WTC11 (cell line): ENCODE results near the gene LIF. TPM values are rescaled to one million over a fixed set of nuclear protein-coding genes. Genes with fewer than 3 reads are reported as not detected.

ENCODE experiments used
- ATAC-seq: fragments of 200-7000 bp; cut with Tn5 transposase; 2 replicates; pipeline ENCODE4 v1.10.0; 2021; ENCODE audit warnings: mild to moderate bottlenecking, moderate library complexity
- CTCF ChIA-PET: fragments of 300-600 bp; sonication (Branson Sonifier 250); formaldehyde crosslinking; loops from one replicate; lab custom pipeline; 2021; ENCODE audit warnings: antibody characterized with exemption; lab: Charles Lee
- POLR2A ChIA-PET: fragments of 350-600 bp; sonication (Branson Sonifier 250); formaldehyde crosslinking; loops from one replicate; lab custom pipeline; 2021; ENCODE audit warnings: antibody characterized with exemption; lab: Charles Lee
- DNase-seq: peaks from one replicate; pipeline ENCODE4 v3.0.0; 2021; ENCODE audit warnings: low spot score
- H3K27ac Mint-ChIP-seq: 2 replicates; pipeline ENCODE4 v1.8.0; 2021; ENCODE audit warnings: mixed read lengths
- H3K27me3 Mint-ChIP-seq: 2 replicates; pipeline ENCODE4 v1.8.0; 2021; ENCODE audit warnings: low read depth, mild to moderate bottlenecking, moderate library complexity, mixed read lengths
- H3K36me3 Mint-ChIP-seq: 2 replicates; pipeline ENCODE4 v1.8.0; 2021; ENCODE audit warnings: mixed read lengths
- H3K4me1 Mint-ChIP-seq: 2 replicates; pipeline ENCODE4 v1.8.0; 2022; ENCODE audit warnings: mixed read lengths
- H3K4me3 Mint-ChIP-seq: 2 replicates; pipeline ENCODE4 v1.8.0; 2021; ENCODE audit warnings: mild to moderate bottlenecking, moderate library complexity, mixed read lengths
- H3K9me3 Mint-ChIP-seq: 2 replicates; pipeline ENCODE4 v1.8.0; 2021; ENCODE audit warnings: mixed read lengths
- CREM ChIP-seq: sonication (generic); formaldehyde crosslinking; IDR thresholded peaks from 2 replicates; pipeline ENCODE4 v1.8.1; 2022; ENCODE audit warnings: mild to moderate bottlenecking, missing genetic modification reagents, moderate library complexity
- ETV6 ChIP-seq: sonication (generic); formaldehyde crosslinking; IDR thresholded peaks from 2 replicates; pipeline ENCODE4 v1.8.1; 2022; ENCODE audit warnings: mild to moderate bottlenecking, missing genetic modification reagents
- FOXJ3 ChIP-seq: sonication (generic); formaldehyde crosslinking; IDR thresholded peaks from 2 replicates; pipeline ENCODE4 v1.9.0; 2021; ENCODE audit warnings: missing genetic modification reagents, mild to moderate bottlenecking, borderline replicate concordance
- FOXK1 ChIP-seq: sonication (generic); formaldehyde crosslinking; IDR thresholded peaks from 2 replicates; pipeline ENCODE4 v1.8.0; 2022; ENCODE audit warnings: mild to moderate bottlenecking, moderate library complexity, missing genetic modification reagents
- FOXP1 ChIP-seq: sonication (generic); formaldehyde crosslinking; IDR thresholded peaks from 2 replicates; pipeline ENCODE4 v1.8.0; 2022; ENCODE audit warnings: missing genetic modification reagents, mild to moderate bottlenecking, moderate library complexity, borderline replicate concordance
- JAZF1 ChIP-seq: fragments of 250-450 bp; sonication (Bioruptor Pico); IDR thresholded peaks from 2 replicates; pipeline ENCODE4 v1.9.0; 2021; ENCODE audit warnings: moderate library complexity, mild to moderate bottlenecking, inconsistent platforms
- MLX ChIP-seq: sonication (generic); formaldehyde crosslinking; IDR thresholded peaks from 2 replicates; pipeline ENCODE4 v1.8.1; 2023; ENCODE audit warnings: mild to moderate bottlenecking, missing genetic modification reagents, moderate library complexity
- NFYB ChIP-seq: sonication (generic); formaldehyde crosslinking; conservative IDR thresholded peaks from 2 replicates; pipeline ENCODE4 v1.8.0; 2022; ENCODE audit warnings: low read depth, missing genetic modification reagents
- PREB ChIP-seq: sonication (generic); formaldehyde crosslinking; IDR thresholded peaks from 2 replicates; pipeline ENCODE4 v1.8.1; 2022; ENCODE audit warnings: mild to moderate bottlenecking, missing genetic modification reagents, moderate library complexity, borderline replicate concordance
- PRRX2 ChIP-seq: fragments of 250-450 bp; sonication (Bioruptor Pico); IDR thresholded peaks from 2 replicates; pipeline ENCODE4 v1.8.0; 2021; ENCODE audit warnings: mild to moderate bottlenecking
- SMAD3 ChIP-seq: sonication (generic); formaldehyde crosslinking; IDR thresholded peaks from 2 replicates; pipeline ENCODE4 v1.8.0; 2022; ENCODE audit warnings: missing genetic modification reagents, mild to moderate bottlenecking, borderline replicate concordance
- SMAD4 ChIP-seq: sonication (generic); formaldehyde crosslinking; IDR thresholded peaks from 2 replicates; pipeline ENCODE4 v1.8.0; 2022; ENCODE audit warnings: mild to moderate bottlenecking, missing genetic modification reagents
- TP53 ChIP-seq: sonication (generic); formaldehyde crosslinking; IDR thresholded peaks from 2 replicates; pipeline ENCODE4 v1.8.1; 2023; ENCODE audit warnings: mild to moderate bottlenecking, missing genetic modification reagents
- ZBTB43 ChIP-seq: sonication (generic); formaldehyde crosslinking; IDR thresholded peaks from 2 replicates; pipeline ENCODE4 v1.8.1; 2023; ENCODE audit warnings: mild to moderate bottlenecking, missing genetic modification reagents
- ZMAT4 ChIP-seq: fragments of 250-450 bp; sonication (Bioruptor Pico); IDR thresholded peaks from 2 replicates; pipeline ENCODE4 v1.9.0; 2021; ENCODE audit warnings: mild to moderate bottlenecking
- ZNF121 ChIP-seq: sonication (generic); formaldehyde crosslinking; IDR thresholded peaks from 2 replicates; pipeline ENCODE4 v1.8.0; 2023; ENCODE audit warnings: missing genetic modification reagents
- ZNF219 ChIP-seq: sonication (generic); formaldehyde crosslinking; IDR thresholded peaks from 2 replicates; pipeline ENCODE4 v1.8.0; 2023; ENCODE audit warnings: missing genetic modification reagents, mild to moderate bottlenecking, borderline replicate concordance
- ZNF423 ChIP-seq: fragments of 250-450 bp; sonication (Bioruptor Pico); IDR thresholded peaks from 2 replicates; pipeline ENCODE4 v2.1.2; 2022; ENCODE audit warnings: mild to moderate bottlenecking, moderate library complexity
- total RNA-seq: library from RNA; stranded (reverse); gene quantifications from 3 replicates; pipeline ENCODE4 v1.2.3, GENCODE V29; 2021
- TF ChIP-seq, protein P1 (sequence below): sonication (generic); formaldehyde crosslinking; IDR thresholded peaks from 2 replicates; pipeline ENCODE4 v1.8.0; 2022; ENCODE audit warnings: mild to moderate bottlenecking, missing genetic modification reagents
- TF ChIP-seq, protein P2 (sequence below): sonication (generic); formaldehyde crosslinking; IDR thresholded peaks from 2 replicates; pipeline ENCODE4 v1.8.1; 2023; ENCODE audit warnings: mild to moderate bottlenecking, missing genetic modification reagents

The LIF gene
- total RNA-seq, 1 experiment from 2014 or later: 7.2 TPM

GRCh38 chr22:30279932-30280331 is 33.4 kb upstream of the LIF start:
- H3K27ac Mint-ChIP-seq: no peak overlapping the region
- TF ChIP-seq SMAD3 (no peak), SMAD4 (no peak), ZNF423 (no peak), ZNF121 (peak; percentile 42; the same call in 1 of the 2 replicates), TP53 (CRISPR knock-in tag) (no peak), MLX (no peak), NFYB (CRISPR knock-in tag) (no peak), PRRX2 (no peak)
- TF ChIP-seq, protein P1, sequence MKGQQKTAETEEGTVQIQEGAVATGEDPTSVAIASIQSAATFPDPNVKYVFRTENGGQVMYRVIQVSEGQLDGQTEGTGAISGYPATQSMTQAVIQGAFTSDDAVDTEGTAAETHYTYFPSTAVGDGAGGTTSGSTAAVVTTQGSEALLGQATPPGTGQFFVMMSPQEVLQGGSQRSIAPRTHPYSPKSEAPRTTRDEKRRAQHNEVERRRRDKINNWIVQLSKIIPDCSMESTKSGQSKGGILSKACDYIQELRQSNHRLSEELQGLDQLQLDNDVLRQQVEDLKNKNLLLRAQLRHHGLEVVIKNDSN (CRISPR knock-in tag): no peak
- TF ChIP-seq, all 79 proteins: peak for 1
- ChIA-PET POLR2A (interaction anchor here (0.5 kb wide), 1 partner anchor 212 kb away, joined by 7 read pairs; no protein-coding TSS in a partner anchor), CTCF (interaction anchor here (1.6 to 3.4 kb wide), 3 partner anchors 8 to 47 kb away, joined by 6 to 29 read pairs (median 9); partner anchors contain the start of gene TBC1D10A)
- ATAC-seq: no peak
- H3K36me3 Mint-ChIP-seq: no peaks in the 10 kb centered on the region
- no peaks in the 10 kb centered on the region for H3K9me3 Mint-ChIP-seq
- no peak overlapping the region for H3K4me3 Mint-ChIP-seq
- H3K4me1 Mint-ChIP-seq: peaks cover 8% of the 10 kb centered on the region
- no peak for DNase-seq
- no peaks in the 10 kb centered on the region for H3K27me3 Mint-ChIP-seq

DNA sequence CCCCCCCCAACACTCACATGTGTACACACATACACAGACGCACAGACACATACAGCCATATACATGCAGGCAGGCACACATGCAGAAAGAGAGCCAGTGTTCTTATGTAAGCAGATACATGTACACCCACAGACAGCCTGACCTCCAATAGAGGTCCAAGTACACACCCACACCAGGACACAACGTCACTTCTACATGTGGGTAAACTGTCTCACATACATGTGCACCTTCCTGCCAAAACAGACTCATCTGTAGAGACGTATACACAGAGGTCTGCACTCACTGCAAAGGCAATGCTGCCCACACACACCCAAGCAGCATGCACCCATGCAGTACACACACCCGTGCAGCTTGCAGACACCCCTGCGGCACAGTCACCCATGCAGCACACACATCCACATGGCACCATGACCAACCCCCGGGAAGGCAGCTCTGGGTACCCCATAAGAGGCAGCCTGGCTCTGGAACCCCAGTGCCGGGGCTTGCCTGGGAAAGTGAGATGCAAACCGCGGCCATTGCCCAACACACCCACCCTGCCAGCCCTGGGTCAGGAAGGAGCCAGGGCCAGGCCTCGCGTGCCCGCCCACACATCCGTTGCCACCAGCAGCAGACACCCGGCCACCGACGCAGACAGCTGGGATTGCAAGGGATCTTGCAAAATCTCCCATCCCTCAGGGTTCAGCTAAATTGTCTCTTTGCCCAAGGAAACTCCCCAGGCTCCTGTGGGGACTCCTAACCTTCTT is 32.7 kb upstream of the LIF start:
- no peaks in the 10 kb centered on the region for H3K36me3 Mint-ChIP-seq
- ChIA-PET CTCF (interaction anchor here (3.4 kb wide), 1 partner anchor 8 kb away, joined by 29 read pairs; no protein-coding TSS in a partner anchor), POLR2A (interaction anchor here (0.5 kb wide), 1 partner anchor 212 kb away, joined by 7 read pairs; no protein-coding TSS in a partner anchor)
- DNase-seq: no peak
- TF ChIP-seq ZMAT4 (no peak), FOXJ3 (CRISPR knock-in tag) (no peak), FOXK1 (CRISPR knock-in tag) (no peak), SMAD3 (no peak), ETV6 (CRISPR knock-in tag) (no peak), ZBTB43 (CRISPR knock-in tag) (no peak), CREM (CRISPR knock-in tag) (no peak), ZNF219 (CRISPR knock-in tag) (no peak), FOXP1 (CRISPR knock-in tag) (no peak), JAZF1 (CRISPR knock-in tag) (no peak), PREB (CRISPR knock-in tag) (no peak)
- TF ChIP-seq, protein P2, sequence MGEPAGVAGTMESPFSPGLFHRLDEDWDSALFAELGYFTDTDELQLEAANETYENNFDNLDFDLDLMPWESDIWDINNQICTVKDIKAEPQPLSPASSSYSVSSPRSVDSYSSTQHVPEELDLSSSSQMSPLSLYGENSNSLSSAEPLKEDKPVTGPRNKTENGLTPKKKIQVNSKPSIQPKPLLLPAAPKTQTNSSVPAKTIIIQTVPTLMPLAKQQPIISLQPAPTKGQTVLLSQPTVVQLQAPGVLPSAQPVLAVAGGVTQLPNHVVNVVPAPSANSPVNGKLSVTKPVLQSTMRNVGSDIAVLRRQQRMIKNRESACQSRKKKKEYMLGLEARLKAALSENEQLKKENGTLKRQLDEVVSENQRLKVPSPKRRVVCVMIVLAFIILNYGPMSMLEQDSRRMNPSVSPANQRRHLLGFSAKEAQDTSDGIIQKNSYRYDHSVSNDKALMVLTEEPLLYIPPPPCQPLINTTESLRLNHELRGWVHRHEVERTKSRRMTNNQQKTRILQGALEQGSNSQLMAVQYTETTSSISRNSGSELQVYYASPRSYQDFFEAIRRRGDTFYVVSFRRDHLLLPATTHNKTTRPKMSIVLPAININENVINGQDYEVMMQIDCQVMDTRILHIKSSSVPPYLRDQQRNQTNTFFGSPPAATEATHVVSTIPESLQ: no peak
- TF ChIP-seq, all 79 proteins: peak for 0
- H3K4me3 Mint-ChIP-seq: no peak overlapping the region
- no peak for ATAC-seq
- H3K27me3 Mint-ChIP-seq: no peaks in the 10 kb centered on the region; the same call in 1 of the 2 replicates
- H3K27ac Mint-ChIP-seq: no peak overlapping the region
- H3K9me3 Mint-ChIP-seq: no peaks in the 10 kb centered on the region
- peaks cover 8% of the 10 kb centered on the region for H3K4me1 Mint-ChIP-seq
